GM19372 (cell line): ENCODE results near the gene SHROOM1.
"Not testable (repeated sequence)": the region's sequence is repeated elsewhere in the genome, so short reads cannot be mapped to it uniquely, and the experiment has no call there.

Experiments used
- ATAC-seq: cut with Tn5 transposase; IDR thresholded peaks from one replicate; pipeline ENCODE4 v1.9.1; 2021; ENCODE audit warnings: mild to moderate bottlenecking, low read depth, moderate library complexity; ENCODE audit not compliant: unreplicated experiment

SHROOM1 gene

GRCh38 chr5:132808448-132808847 lies 22.0 kb downstream of the SHROOM1 start:
- no peak for ATAC-seq

GRCh38 chr5:132807163-132807838 lies 23.1 kb downstream of the SHROOM1 start:
- no peak for ATAC-seq

GRCh38 chr5:132806804-132807162 lies 23.7 kb downstream of the SHROOM1 start:
- ATAC-seq, result not testable (repeated sequence)

GRCh38 chr5:132805872-132806271 lies 24.6 kb downstream of the SHROOM1 start:
- ATAC-seq, result not testable (repeated sequence)

- not testable (repeated sequence) for ATAC-seq
These were observed 26.2 kb downstream of the SHROOM1 start for GRCh38 chr5:132804219-132804618.

- ATAC-seq, result not testable (repeated sequence)
These were observed 27.8 kb downstream of the SHROOM1 start for GRCh38 chr5:132802685-132803066.

- no peak for ATAC-seq
These were observed 28.3 kb downstream of the SHROOM1 start for GRCh38 chr5:132802044-132802684.

- ATAC-seq, result no peak
These were observed 29.9 kb downstream of the SHROOM1 start for GRCh38 chr5:132800545-132800944.

- no peak for ATAC-seq
These were observed 31.1 kb downstream of the SHROOM1 start for GRCh38 chr5:132799392-132799791.

- no peak for ATAC-seq
These were observed 32.8 kb downstream of the SHROOM1 start for GRCh38 chr5:132797651-132798050.

- no peak for ATAC-seq
These were observed 39.4 kb downstream of the SHROOM1 start for GRCh38 chr5:132791026-132791425.

- ATAC-seq, result no peak
These were observed 40.1 kb downstream of the SHROOM1 start for GRCh38 chr5:132790201-132790865.

GRCh38 chr5:132788990-132789886 lies 41.2 kb downstream of the SHROOM1 start:
- no peak for ATAC-seq

GRCh38 chr5:132788508-132788907 lies 41.9 kb downstream of the SHROOM1 start:
- ATAC-seq, result no peak

GRCh38 chr5:132787076-132787475 lies 43.4 kb downstream of the SHROOM1 start:
- no peak for ATAC-seq

- no peak for ATAC-seq
These were observed 44.6 kb downstream of the SHROOM1 start for GRCh38 chr5:132785864-132786263.

- no peak for ATAC-seq
These were observed 45.1 kb downstream of the SHROOM1 start for GRCh38 chr5:132785365-132785764.

- ATAC-seq, result no peak
These were observed 48.3 kb downstream of the SHROOM1 start for GRCh38 chr5:132782101-132782500.

GRCh38 chr5:132781029-132781428 lies 49.4 kb downstream of the SHROOM1 start:
- ATAC-seq, result no peak

GRCh38 chr5:132780577-132780976 lies 49.9 kb downstream of the SHROOM1 start:
- no peak for ATAC-seq

- ATAC-seq, result no peak
These were observed 50.5 kb downstream of the SHROOM1 start for GRCh38 chr5:132779961-132780360.
